T-cell (primary cell): ENCODE measurements around the gene TULP1. TPM values are rescaled to one million over a fixed set of nuclear protein-coding genes. Genes with fewer than 3 reads are reported as not detected.

Experiments
- ATAC-seq, 4 experiments: fragments of 200-7000 bp in 3 of 4; fragments of 150-1000 bp in 1 of 4; cut with Tn5 transposase; replicated peaks in 1 of 4; 1 replicate in 3 of 4; 2 replicates in 1 of 4; pipeline ENCODE4 v1.10.0; 2021; ENCODE audit warnings: moderate library complexity in 3 of 4, mild to moderate bottlenecking in 2 of 4, moderate number of reproducible peaks in 1 of 4
- CTCF ChIA-PET, 2 donors: fragments of 300-600 bp; sonication (Branson Sonifier 250); formaldehyde crosslinking; loops; one replicate each; lab custom pipeline; 2022; ENCODE audit warnings: antibody characterized with exemption in 2 of 2; lab: Charles Lee
- POLR2A ChIA-PET, 2 donors: fragments of 300-600 bp; sonication (Branson Sonifier 250); formaldehyde crosslinking; loops; one replicate each; lab custom pipeline; 2022; ENCODE audit warnings: antibody characterized with exemption in 2 of 2; lab: Charles Lee
- DNase-seq, 35 experiments: peaks; one replicate each; pipeline versions ENCODE4 v3.0.0 to v3.0.0-alpha.2; 2013 to 2023
- H3K27ac ChIP-seq: one replicate; pipeline ENCODE4 v1.5.1; 2013; ENCODE audit warnings: low read length
- H3K27me3 ChIP-seq, 2 experiments: replicated peaks in 1 of 2; 1 replicate in 1 of 2; 2 replicates in 1 of 2; pipeline versions ENCODE4 v1.6.1 to v1.7.0; 2013; ENCODE audit warnings: low read length in 1 of 2, mixed read lengths in 1 of 2; ENCODE audit not compliant: control insufficient read depth in 2 of 2, insufficient read depth in 2 of 2; ENCODE audit errors: extremely low read depth in 1 of 2
- H3K36me3 ChIP-seq, 2 donors: 1 replicate in 1 of 2; 2 replicates in 1 of 2; pipeline versions ENCODE4 v1.6.1 to v1.7.0; 2013; ENCODE audit warnings: low read length in 1 of 2; ENCODE audit not compliant: control insufficient read depth in 2 of 2, insufficient read depth in 1 of 2; ENCODE audit errors: extremely low read depth in 1 of 2
- H3K4me1 ChIP-seq, 2 experiments: 1 replicate in 1 of 2; 2 replicates in 1 of 2; pipeline versions ENCODE4 v1.6.1 to v1.7.0; 2013; ENCODE audit warnings: low read length in 2 of 2, mixed read lengths in 1 of 2; ENCODE audit not compliant: insufficient read depth in 2 of 2, control insufficient read depth in 1 of 2; ENCODE audit errors: extremely low read depth in 1 of 2
- H3K4me3 ChIP-seq, 2 donors: 1 replicate in 1 of 2; 2 replicates in 1 of 2; pipeline versions ENCODE4 v1.5.1 to v1.7.0; 2013; ENCODE audit warnings: mild to moderate bottlenecking in 2 of 2, low read length in 1 of 2, moderate library complexity in 1 of 2; ENCODE audit not compliant: control insufficient read depth in 1 of 2; ENCODE audit errors: extremely low read depth in 1 of 2
- H3K9me3 ChIP-seq: 2 replicates; pipeline ENCODE4 v1.7.0; 2013
- H3K27ac Mint-ChIP-seq, 2 donors: one replicate each; pipeline ENCODE4 v1.8.0; 2020 to 2021; ENCODE audit warnings: mild to moderate bottlenecking in 2 of 2, mixed read lengths in 2 of 2
- H3K27me3 Mint-ChIP-seq, 2 donors: one replicate each; pipeline ENCODE4 v1.8.0; 2021 to 2022; ENCODE audit warnings: mixed read lengths in 2 of 2
- H3K36me3 Mint-ChIP-seq: one replicate; pipeline ENCODE4 v1.8.0; 2021; ENCODE audit warnings: mixed read lengths
- H3K4me1 Mint-ChIP-seq, 3 donors: one replicate each; pipeline ENCODE4 v1.8.0; 2020 to 2022; ENCODE audit warnings: mixed read lengths in 3 of 3, mild to moderate bottlenecking in 1 of 3
- H3K4me3 Mint-ChIP-seq, 3 donors: one replicate each; pipeline ENCODE4 v1.8.0; 2020 to 2022; ENCODE audit warnings: mild to moderate bottlenecking in 3 of 3, mixed read lengths in 3 of 3, moderate library complexity in 3 of 3
- H3K9me3 Mint-ChIP-seq, 3 donors: one replicate each; pipeline ENCODE4 v1.8.0; 2020 to 2022; ENCODE audit warnings: mixed read lengths in 3 of 3
- WGBS: methylation state at CpG from one replicate; pipeline ENCODE4 v1.1.5; 2013; ENCODE audit warnings: missing lambda C conversion rate; ENCODE audit not compliant: insufficient coverage; 5-methylcytosine and 5-hydroxymethylcytosine counted together
- total RNA-seq, 35 experiments: library from RNA in 6 of 35; stranded (reverse) in 6 of 35; fragments of 120-200 nt in 1 of 35; gene quantifications; one replicate each; pipeline versions ENCODE4 v1.2.1 to v1.2.4 and lab custom pipeline; 2013 to 2026

Gene TULP1
- total RNA-seq, 5 donors from 2014 or later (not counting 1 experiment from before 2014, with no cell fraction given), result not detected

GRCh38 chr6:35463292-35463691 is 49.4 kb downstream of the TULP1 start:
- Mint-ChIP-seq H3K4me3 (no peak overlapping the region), H3K27ac (peak overlapping the region in 1 of 2 donors; percentile 19), H3K4me1 (peaks cover 7 to 12% (median 9%) of the 10 kb centered on the region in 3 donors), H3K27me3 (no peaks in the 10 kb centered on the region), H3K9me3 (no peaks in the 10 kb centered on the region), H3K36me3 (peaks cover 26% of the 10 kb centered on the region)
- ChIA-PET CTCF (interaction anchor here (0.6 to 0.7 kb wide), 5 partner anchors 26 to 455 kb away, joined by 3 to 5 read pairs (median 3); no protein-coding TSS in a partner anchor), POLR2A (interaction anchor here in 1 of 2 donors (0.6 to 0.7 kb wide), 2 partner anchors 119 to 1326 kb away, joined by 4 to 5 read pairs; no protein-coding TSS in a partner anchor)
- Histone ChIP-seq H3K4me1 (peaks cover 0 to 8% of the 10 kb centered on the region in 2 experiments), H3K36me3 (peaks cover 6 to 9% of the 10 kb centered on the region in 2 donors), H3K27ac (no peak overlapping the region), H3K4me3 (no peak overlapping the region), H3K9me3 (no peaks in the 10 kb centered on the region), H3K27me3 (no peaks in the 10 kb centered on the region)
- DNase-seq, result no peak
- ATAC-seq, result no peak
- 100% methylated on average over 1 of the region's 4 CpGs for WGBS

- H3K27me3 ChIP-seq, result no peaks in the 10 kb centered on the region
- CTCF ChIA-PET, result no interaction called here
- Mint-ChIP-seq H3K4me3 (no peak overlapping the region), H3K9me3 (no peaks in the 10 kb centered on the region), H3K27ac (no peak overlapping the region), H3K27me3 (no peaks in the 10 kb centered on the region), H3K36me3 (peaks cover 36% of the 10 kb centered on the region), H3K4me1 (no peaks in the 10 kb centered on the region)
- H3K4me1 ChIP-seq, result no peaks in the 10 kb centered on the region
- POLR2A ChIA-PET, result no interaction called here
- no peak overlapping the region for H3K4me3 ChIP-seq
- no peak overlapping the region for H3K27ac ChIP-seq
- peaks cover 10% of the 10 kb centered on the region in 2 donors for H3K36me3 ChIP-seq
- no peak for DNase-seq
- 100% methylated on average over 2 of the region's 3 CpGs for WGBS
- no peak for ATAC-seq
- H3K9me3 ChIP-seq, result no peaks in the 10 kb centered on the region
Observed at GRCh38 chr6:35461270-35461669, 51.4 kb downstream of the TULP1 start.

- WGBS, result 96% methylated on average over 3 of the region's 4 CpGs
- Mint-ChIP-seq H3K9me3 (no peaks in the 10 kb centered on the region), H3K27ac (no peak overlapping the region), H3K36me3 (peaks cover 38% of the 10 kb centered on the region), H3K4me1 (peaks cover 18 to 27% (median 20%) of the 10 kb centered on the region in 3 donors), H3K4me3 (no peak overlapping the region), H3K27me3 (no peaks in the 10 kb centered on the region)
- ATAC-seq (no peak), DNase-seq (no peak)
- Histone ChIP-seq H3K4me3 (no peak overlapping the region), H3K27me3 (no peaks in the 10 kb centered on the region), H3K4me1 (peaks cover 5 to 8% of the 10 kb centered on the region in 2 experiments), H3K9me3 (no peaks in the 10 kb centered on the region), H3K27ac (no peak overlapping the region), H3K36me3 (peaks cover 16 to 18% of the 10 kb centered on the region in 2 donors)
- CTCF ChIA-PET, result interaction anchor here (0.5 to 0.7 kb wide), 3 partner anchors 10 to 483 kb away, joined by 3 read pairs; partner anchors contain the start of gene RPL10A (in 1 of the 2)
- POLR2A ChIA-PET, result no interaction called here
Observed at GRCh38 chr6:35457907-35458306, 54.8 kb downstream of the TULP1 start.

- Mint-ChIP-seq H3K36me3 (peaks cover 24% of the 10 kb centered on the region), H3K4me3 (peak overlapping the region in 2 of 3 donors; percentile 14 to 81), H3K27ac (no peak overlapping the region), H3K4me1 (peaks cover 38 to 45% (median 39%) of the 10 kb centered on the region in 3 donors), H3K27me3 (no peaks in the 10 kb centered on the region), H3K9me3 (no peaks in the 10 kb centered on the region)
- no peak overlapping the region for H3K27ac ChIP-seq
- WGBS, result 97% methylated on average over 6 of the region's 9 CpGs
- ChIA-PET POLR2A (interaction anchor here in 1 of 2 donors (0.6 to 0.7 kb wide), 2 partner anchors 18 to 286 kb away, joined by 3 to 4 read pairs; no protein-coding TSS in a partner anchor), CTCF (no interaction called here)
- no peaks in the 10 kb centered on the region for H3K27me3 ChIP-seq
- H3K4me3 ChIP-seq, result no peak overlapping the region
- no peaks in the 10 kb centered on the region for H3K9me3 ChIP-seq
- peaks cover 12 to 14% of the 10 kb centered on the region in 2 donors for H3K36me3 ChIP-seq
- peaks cover 9 to 24% of the 10 kb centered on the region in 2 experiments for H3K4me1 ChIP-seq
- no peak for ATAC-seq
- DNase-seq, result no peak
Observed at GRCh38 chr6:35454391-35455110, 58.1 kb downstream of the TULP1 start.

- DNase-seq, result no peak
- Histone ChIP-seq H3K4me3 (peak overlapping the region in 1 of 2 donors; percentile 63), H3K9me3 (no peaks in the 10 kb centered on the region), H3K4me1 (peaks cover 9 to 29% of the 10 kb centered on the region in 2 experiments), H3K27ac (no peak overlapping the region), H3K27me3 (peaks cover 0 to 1% of the 10 kb centered on the region in 2 experiments), H3K36me3 (peaks cover 10 to 13% of the 10 kb centered on the region in 2 donors)
- Mint-ChIP-seq H3K9me3 (no peaks in the 10 kb centered on the region), H3K27ac (peak overlapping the region in 1 of 2 donors; percentile 11), H3K4me3 (peak overlapping the region; percentile 75 to 82 (median 81)), H3K36me3 (peaks cover 18% of the 10 kb centered on the region), H3K27me3 (no peaks in the 10 kb centered on the region), H3K4me1 (peaks cover 41 to 49% (median 43%) of the 10 kb centered on the region in 3 donors)
- POLR2A ChIA-PET, result interaction anchor here in 1 of 2 donors (0.7 kb wide), 1 partner anchor 97 kb away, joined by 3 read pairs; no protein-coding TSS in a partner anchor
- CTCF ChIA-PET, result interaction anchor here in 1 of 2 donors (1.1 to 1.7 kb wide), 2 partner anchors 14 to 158 kb away, joined by 3 to 4 read pairs; partner anchors contain the start of gene RPL10A
- WGBS, result no CpG with 5 or more reads among the region's 3 CpGs
- ATAC-seq, result no peak
Observed at GRCh38 chr6:35453236-35453635, 59.5 kb downstream of the TULP1 start.
